AG10803 (cell line): ENCODE data around the gene SNRPA.

Source experiments
- DNase-seq: peaks from one replicate; pipeline ENCODE4 v3.0.0; 2010; ENCODE audit warnings: low read depth
- H3K4me3 ChIP-seq: 2 replicates; pipeline ENCODE4 v1.5.1; 2011; ENCODE audit warnings: mild to moderate bottlenecking, low read length, control low read depth
- CTCF ChIP-seq: conservative IDR thresholded peaks from 2 replicates; pipeline ENCODE4 v1.5.1; 2011; ENCODE audit warnings: mild to moderate bottlenecking, low read length, control low read depth, inconsistent platforms

SNRPA gene

GRCh38 chr19:40774916-40775631 is 24.1 kb downstream of the SNRPA start, which contains the start of gene MIA:
TSS of gene MIA (plus strand) at chr19:40775521. CDS start at chr19:40775543, 22 bp downstream.
- no peak within 1 kb of the TSS for H3K4me3 ChIP-seq
- no peak for TF ChIP-seq CTCF
- DNase-seq = no peak

GRCh38 chr19:40775632-40776022 is 24.6 kb downstream of the SNRPA start:
- TF ChIP-seq CTCF = no peak
- no peak for DNase-seq
- no peak overlapping the region for H3K4me3 ChIP-seq

- DNase-seq = no peak
- H3K4me3 ChIP-seq = no peak overlapping the region
- no peak for TF ChIP-seq CTCF
Measured at GRCh38 chr19:40776364-40776763, 25.4 kb downstream of the SNRPA start.

GRCh38 chr19:40776932-40777644 is 26.1 kb downstream of the SNRPA start:
- TF ChIP-seq CTCF = no peak

GRCh38 chr19:40777645-40777936 is 26.6 kb downstream of the SNRPA start:
- DNase-seq = no peak
- H3K4me3 ChIP-seq = peak overlapping the region; percentile 92
- no peak for TF ChIP-seq CTCF

More at GRCh38 chr19:40776932-40777644, 26.1 kb downstream of the SNRPA start:
- peak; percentile 88 for DNase-seq
- H3K4me3 ChIP-seq = peak overlapping the region; percentile 92

- H3K4me3 ChIP-seq = peak within 1 kb of the TSS; percentile 92
- peak; percentile 100 for DNase-seq
- no peak for TF ChIP-seq CTCF
Measured at GRCh38 chr19:40777937-40778705, 27.1 kb downstream of the SNRPA start, which contains the start of gene RAB4B. TSS of gene RAB4B (plus strand) at chr19:40778247. CDS start at chr19:40778376, 129 bp downstream.
